ENCODE results near the gene ZBP1.
"Not testable (repeated sequence)": the region's sequence is repeated elsewhere in the genome, so short reads cannot be mapped to it uniquely, and the experiment has no call there.

DNA sequence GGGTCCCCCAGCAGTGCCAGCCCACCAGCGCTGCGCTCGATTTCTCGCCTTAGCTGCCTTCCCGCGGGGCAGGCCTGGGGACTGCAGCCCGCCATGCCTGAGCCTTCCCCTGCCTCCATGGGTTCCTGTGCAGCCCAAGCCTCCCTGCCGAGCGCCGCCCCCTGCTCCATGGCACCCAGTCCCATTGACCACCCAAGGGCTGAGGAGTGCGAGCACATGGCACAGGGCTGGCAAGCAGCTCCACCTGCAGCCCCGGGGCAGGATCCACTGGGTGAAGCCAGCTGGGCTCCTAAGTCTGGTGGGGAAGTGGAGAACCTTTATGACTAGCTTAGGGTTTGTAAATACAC, 8.7 kb upstream of the ZBP1 start:
- TF ChIP-seq CTCF, POLR2A (IDR thresholded peaks at IDR 0.05): not testable (repeated sequence)

Data from right lobe of liver (tissue), 4 donors.